IMR-90 (cell line): ENCODE data around the gene PIP5K1C. TPM values are rescaled to one million over a fixed set of nuclear protein-coding genes. Genes with fewer than 3 reads are reported as not detected.

Experiments used
- ATAC-seq: fragments of 200-7000 bp; cut with Tn5 transposase; 2 replicates; pipeline ENCODE4 v1.9.1; 2020; ENCODE audit warnings: low read depth, mild to moderate bottlenecking, moderate library complexity
- BruUV-seq: library from RNA; stranded (reverse); fragments of 400-500 nt; replicated peaks from 2 replicates; lab custom pipeline; 2021; lab: Mats Ljungman, UMichigan
- CTCF ChIA-PET: fragments of 300-600 bp; formaldehyde crosslinking; extraction: SDS; loops from one replicate; lab custom pipeline; 2021; ENCODE audit warnings: antibody characterized with exemption; lab: Yijun Ruan, JAX
- POLR2A ChIA-PET: fragments of 300-600 bp; sonication (Branson Sonifier 250); formaldehyde crosslinking; loops from one replicate; lab custom pipeline; 2022; ENCODE audit warnings: antibody characterized with exemption; ENCODE audit not compliant: unreplicated experiment; lab: Charles Lee
- DNase-seq: peaks from one replicate; pipeline ENCODE4 v3.0.0; 2013
- H2AFZ ChIP-seq: replicated peaks from 2 replicates; pipeline ENCODE3; 2013; ENCODE audit warnings: low read length, mild to moderate bottlenecking; ENCODE audit not compliant: poor library complexity
- H2AK5ac ChIP-seq: 2 replicates; pipeline ENCODE4 v1.6.1; 2013; ENCODE audit warnings: low read depth, low read length, inconsistent platforms
- H2AK9ac ChIP-seq: replicated peaks from 2 replicates; pipeline ENCODE3; 2013; ENCODE audit warnings: mild to moderate bottlenecking, low read depth, low read length, moderate library complexity; ENCODE audit not compliant: poor library complexity
- H2BK120ac ChIP-seq: 2 replicates; pipeline ENCODE4 v1.6.1; 2013; ENCODE audit warnings: low read depth, low read length, inconsistent platforms
- H2BK15ac ChIP-seq: 3 replicates; pipeline ENCODE4 v1.6.1; 2013; ENCODE audit warnings: low read depth, low read length, inconsistent platforms
- H2BK20ac ChIP-seq: 2 replicates; pipeline ENCODE4 v1.6.1; 2013; ENCODE audit warnings: low read depth, mild to moderate bottlenecking, inconsistent platforms, low read length, moderate library complexity
- H2BK5ac ChIP-seq: 2 replicates; pipeline ENCODE4 v1.6.1; 2013; ENCODE audit warnings: mild to moderate bottlenecking, low read depth, low read length, inconsistent platforms; ENCODE audit not compliant: poor library complexity, severe bottlenecking
- H3K14ac ChIP-seq: replicated peaks from 2 replicates; pipeline ENCODE4 v1.6.1; 2013; ENCODE audit warnings: low read depth, low read length, inconsistent platforms
- H3K18ac ChIP-seq: 2 replicates; pipeline ENCODE4 v1.6.1; 2013; ENCODE audit warnings: low read depth, low read length, control low read depth
- H3K23ac ChIP-seq: 2 replicates; pipeline ENCODE4 v1.6.1; 2013; ENCODE audit warnings: low read depth, low read length, inconsistent platforms
- H3K27ac ChIP-seq: 2 replicates; pipeline ENCODE4 v1.5.1; 2013; ENCODE audit warnings: mild to moderate bottlenecking, control low read depth, low read length; ENCODE audit not compliant: insufficient read depth
- H3K27me3 ChIP-seq: 2 replicates; pipeline ENCODE4 v1.6.1; 2013; ENCODE audit warnings: low read length; ENCODE audit not compliant: control insufficient read depth, insufficient read depth
- H3K36me3 ChIP-seq: 2 replicates; pipeline ENCODE4 v1.6.1; 2013; ENCODE audit warnings: low read length, mixed read lengths; ENCODE audit not compliant: control insufficient read depth, insufficient read depth
- H3K4ac ChIP-seq: 2 replicates; pipeline ENCODE4 v1.6.1; 2013; ENCODE audit warnings: low read depth, low read length, inconsistent platforms
- H3K4me1 ChIP-seq: 2 replicates; pipeline ENCODE4 v1.6.1; 2013; ENCODE audit warnings: low read length, mixed read lengths; ENCODE audit not compliant: control insufficient read depth, insufficient read depth
- H3K4me2 ChIP-seq: 2 replicates; pipeline ENCODE4 v1.6.1; 2013; ENCODE audit warnings: low read depth, mild to moderate bottlenecking, control low read depth, low read length, moderate library complexity
- H3K4me3 ChIP-seq: 2 replicates; pipeline ENCODE4 v1.5.1; 2013; ENCODE audit warnings: low read depth, mild to moderate bottlenecking, control low read depth, low read length, moderate library complexity; ENCODE audit not compliant: insufficient read depth
- H3K56ac ChIP-seq: 2 replicates; pipeline ENCODE4 v1.6.1; 2013; ENCODE audit warnings: low read length, inconsistent platforms; ENCODE audit not compliant: insufficient read depth; ENCODE audit errors: extremely low read depth
- H3K79me1 ChIP-seq, 2 experiments: 2 replicates each; pipeline ENCODE4 v1.6.1; 2013; ENCODE audit warnings: low read length in 2 of 2, inconsistent platforms in 1 of 2, low read depth in 1 of 2
- H3K9ac ChIP-seq: 2 replicates; pipeline ENCODE4 v1.6.1; 2013; ENCODE audit warnings: low read depth, low read length, control low read depth
- H3K9me1 ChIP-seq: 2 replicates; pipeline ENCODE4 v1.6.1; 2013; ENCODE audit warnings: low read length, inconsistent platforms; ENCODE audit not compliant: insufficient read depth
- H3K9me3 ChIP-seq: 2 replicates; pipeline ENCODE4 v1.6.1; 2013; ENCODE audit warnings: low read length; ENCODE audit not compliant: control insufficient read depth, insufficient read depth
- H4K20me1 ChIP-seq: 2 replicates; pipeline ENCODE4 v1.6.1; 2013; ENCODE audit warnings: low read length, inconsistent platforms; ENCODE audit not compliant: insufficient read depth
- H4K5ac ChIP-seq: 2 replicates; pipeline ENCODE4 v1.6.1; 2013; ENCODE audit warnings: mild to moderate bottlenecking, low read depth, low read length, control low read depth
- H4K8ac ChIP-seq, 2 experiments: 2 replicates each; pipeline ENCODE4 v1.6.1; 2013; ENCODE audit warnings: low read depth in 2 of 2, low read length in 2 of 2, control low read depth in 1 of 2, inconsistent platforms in 1 of 2
- H4K91ac ChIP-seq: 2 replicates; pipeline ENCODE4 v1.6.1; 2013; ENCODE audit warnings: low read depth, low read length, inconsistent platforms; ENCODE audit not compliant: insufficient read depth
- CHD1 ChIP-seq: IDR thresholded peaks from 2 replicates; pipeline ENCODE4 v1.6.1; 2012; ENCODE audit warnings: low read depth, low read length, improper control_type of control experiment
- NFE2L2 ChIP-seq: fragments of 150-350 bp; IDR thresholded peaks from 2 replicates; pipeline ENCODE4 v1.6.1; 2016; ENCODE audit warnings: low read depth, mild to moderate bottlenecking, low read length
- WGBS, 2 experiments: methylation state at CpG; one replicate each; pipeline versions ENCODE4 v1.1.5 to v1.1.7; 2013; ENCODE audit warnings: missing lambda C conversion rate in 2 of 2; ENCODE audit not compliant: insufficient read length in 1 of 2; ENCODE audit errors: extremely low coverage in 2 of 2; 5-methylcytosine and 5-hydroxymethylcytosine counted together
- dilution Hi-C: fragments of 300-500 bp; cut with HindIII; formaldehyde crosslinking; loops from one replicate; pipeline ENCODE4 v1.14.3; 2018; ENCODE audit warnings: low sequenced_read_pairs; ENCODE audit not compliant: unreplicated experiment
- in situ Hi-C: fragments of 300-500 bp; cut with MboI; formaldehyde crosslinking; loops from 3 replicates; pipeline ENCODE4 v1.14.3; 2019; ENCODE audit warnings: low sequenced_read_pairs, inconsistent platforms, mixed read lengths
- intact Hi-C: fragments of 100-400 bp; cut with micrococcal nuclease; formaldehyde crosslinking; loops from 2 replicates; pipeline ENCODE4 v1.10.0; 2022
- polyA plus RNA-seq, 3 experiments: library from polyadenylated mRNA; depleted of rRNA; stranded (reverse); fragments of >200 nt; gene quantifications; 2 replicates each; pipeline ENCODE4 v1.2.3, GENCODE V29; 2012; ENCODE audit warnings: low replicate concordance in 1 of 3
- total RNA-seq: library from RNA; depleted of rRNA; stranded (reverse); fragments of >200 nt; gene quantifications from 2 replicates; pipeline ENCODE4 v1.2.3, GENCODE V29; 2012
- TF ChIP-seq, protein P1 (sequence below): fragments of 150-350 bp; IDR thresholded peaks from 2 replicates; pipeline ENCODE4 v1.6.1; 2016; ENCODE audit warnings: low read depth, mild to moderate bottlenecking, low read length, moderate library complexity, borderline replicate concordance
- TF ChIP-seq, protein P2 (sequence below): conservative IDR thresholded peaks from 2 replicates; pipeline ENCODE4 v1.5.1; 2012; ENCODE audit warnings: mild to moderate bottlenecking, low read depth, low read length, improper control_type of control experiment

PIP5K1C gene
- total and polyA plus RNA-seq, 2 of the 4 experiments (the other 2 are of a cell fraction) = 13.6 to 23.3 TPM

DNA sequence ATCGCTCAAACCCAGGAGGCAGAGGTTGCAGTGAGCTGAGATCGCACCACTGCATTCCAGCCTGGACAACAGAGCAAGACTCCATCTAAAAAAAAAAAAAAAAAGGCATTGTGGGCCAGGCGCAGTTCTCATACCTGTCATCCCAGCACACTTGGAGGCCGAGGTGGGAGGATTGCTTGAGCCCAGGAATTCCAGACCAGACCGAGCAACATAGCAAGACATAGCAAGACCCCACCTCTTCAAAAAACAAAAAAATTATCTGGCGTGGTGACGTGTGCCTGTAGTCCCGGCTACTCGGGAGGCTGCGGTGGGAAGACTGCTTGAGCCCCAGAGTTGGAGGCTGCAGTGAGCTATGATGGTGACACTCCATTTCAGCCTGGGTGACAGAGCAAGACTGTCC, 18.0 kb downstream of the PIP5K1C start:
- in situ Hi-C loops (no loop called here), dilution Hi-C loops (no loop called here), intact Hi-C loops (no loop called here)
- H4K20me1 ChIP-seq = peaks cover 54% of the 10 kb centered on the region
- peaks cover 9% of the 10 kb centered on the region; the same call in 1 of the 2 replicates for H3K4me1 ChIP-seq
- no peak overlapping the region for H4K8ac ChIP-seq
- TF ChIP-seq, protein P1, sequence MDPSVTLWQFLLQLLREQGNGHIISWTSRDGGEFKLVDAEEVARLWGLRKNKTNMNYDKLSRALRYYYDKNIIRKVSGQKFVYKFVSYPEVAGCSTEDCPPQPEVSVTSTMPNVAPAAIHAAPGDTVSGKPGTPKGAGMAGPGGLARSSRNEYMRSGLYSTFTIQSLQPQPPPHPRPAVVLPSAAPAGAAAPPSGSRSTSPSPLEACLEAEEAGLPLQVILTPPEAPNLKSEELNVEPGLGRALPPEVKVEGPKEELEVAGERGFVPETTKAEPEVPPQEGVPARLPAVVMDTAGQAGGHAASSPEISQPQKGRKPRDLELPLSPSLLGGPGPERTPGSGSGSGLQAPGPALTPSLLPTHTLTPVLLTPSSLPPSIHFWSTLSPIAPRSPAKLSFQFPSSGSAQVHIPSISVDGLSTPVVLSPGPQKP = no peak
- TF ChIP-seq, protein P2, sequence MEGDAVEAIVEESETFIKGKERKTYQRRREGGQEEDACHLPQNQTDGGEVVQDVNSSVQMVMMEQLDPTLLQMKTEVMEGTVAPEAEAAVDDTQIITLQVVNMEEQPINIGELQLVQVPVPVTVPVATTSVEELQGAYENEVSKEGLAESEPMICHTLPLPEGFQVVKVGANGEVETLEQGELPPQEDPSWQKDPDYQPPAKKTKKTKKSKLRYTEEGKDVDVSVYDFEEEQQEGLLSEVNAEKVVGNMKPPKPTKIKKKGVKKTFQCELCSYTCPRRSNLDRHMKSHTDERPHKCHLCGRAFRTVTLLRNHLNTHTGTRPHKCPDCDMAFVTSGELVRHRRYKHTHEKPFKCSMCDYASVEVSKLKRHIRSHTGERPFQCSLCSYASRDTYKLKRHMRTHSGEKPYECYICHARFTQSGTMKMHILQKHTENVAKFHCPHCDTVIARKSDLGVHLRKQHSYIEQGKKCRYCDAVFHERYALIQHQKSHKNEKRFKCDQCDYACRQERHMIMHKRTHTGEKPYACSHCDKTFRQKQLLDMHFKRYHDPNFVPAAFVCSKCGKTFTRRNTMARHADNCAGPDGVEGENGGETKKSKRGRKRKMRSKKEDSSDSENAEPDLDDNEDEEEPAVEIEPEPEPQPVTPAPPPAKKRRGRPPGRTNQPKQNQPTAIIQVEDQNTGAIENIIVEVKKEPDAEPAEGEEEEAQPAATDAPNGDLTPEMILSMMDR = no peak
- TF ChIP-seq NFE2L2 (no peak), CHD1 (no peak)
- peaks cover 13% of the 10 kb centered on the region for H3K9me1 ChIP-seq
- H2AK9ac ChIP-seq = no peak overlapping the region
- no TSS peak for BruUV-seq
- H2BK20ac ChIP-seq = no peak overlapping the region
- DNase-seq = no peak
- ATAC-seq = no peak
- no peak overlapping the region for H3K14ac ChIP-seq
- no peak overlapping the region for H3K4me2 ChIP-seq
- H2BK5ac ChIP-seq = no peak overlapping the region
- WGBS, 2 experiments = no CpG with 5 or more reads among the region's 10 CpGs
- H2AFZ ChIP-seq = no peak overlapping the region
- POLR2A ChIA-PET = no interaction called here
- no peak overlapping the region for H4K5ac ChIP-seq
- H3K23ac ChIP-seq = no peak overlapping the region
- H3K56ac ChIP-seq = no peak overlapping the region
- H3K4ac ChIP-seq = no peak overlapping the region
- no peak overlapping the region for H3K9ac ChIP-seq
- H2BK15ac ChIP-seq = no peak overlapping the region
- H2AK5ac ChIP-seq = no peak overlapping the region
- peaks cover 6% of the 10 kb centered on the region for H3K9me3 ChIP-seq
- H4K91ac ChIP-seq = no peak overlapping the region
- peaks cover 19% of the 10 kb centered on the region for H3K36me3 ChIP-seq
- no peak overlapping the region for H3K18ac ChIP-seq
- peaks cover 24 to 78% of the 10 kb centered on the region in 2 experiments for H3K79me1 ChIP-seq
- H3K27ac ChIP-seq = no peak overlapping the region
- no peaks in the 10 kb centered on the region for H3K27me3 ChIP-seq
- H2BK120ac ChIP-seq = no peak overlapping the region
- CTCF ChIA-PET = no interaction called here
- H3K4me3 ChIP-seq = no peak overlapping the region
